ENCODE data around the gene MCF2L2.

Gene MCF2L2

GRCh38 chr3:183134844-183135243 lies 293.6 kb downstream of the MCF2L2 start:
- TF ChIP-seq ZNF157 (tag by site-specific recombination; IDR thresholded peaks at IDR 0.05): no peak
- TF ChIP-seq, protein P1, sequence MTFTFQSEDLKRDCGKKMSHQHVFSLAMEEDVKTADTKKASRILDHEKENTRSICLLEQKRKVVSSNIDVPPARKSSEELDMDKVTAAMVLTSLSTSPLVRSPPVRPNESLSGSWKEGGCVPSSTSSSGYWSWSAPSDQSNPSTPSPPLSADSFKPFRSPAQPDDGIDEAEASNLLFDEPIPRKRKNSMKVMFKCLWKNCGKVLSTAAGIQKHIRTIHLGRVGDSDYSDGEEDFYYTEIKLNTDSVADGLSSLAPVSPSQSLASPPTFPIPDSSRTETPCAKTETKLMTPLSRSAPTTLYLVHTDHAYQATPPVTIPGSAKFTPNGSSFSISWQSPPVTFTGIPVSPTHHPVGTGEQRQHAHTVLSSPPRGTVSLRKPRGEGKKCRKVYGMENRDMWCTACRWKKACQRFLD (tag by site-specific recombination; IDR thresholded peaks at IDR 0.05): no peak
- TF ChIP-seq KLF8 (tag by site-specific recombination; IDR thresholded peaks at IDR 0.05): no peak
- no peak for TF ChIP-seq SP3 (tag by site-specific recombination; IDR thresholded peaks at IDR 0.05)
- no peak for TF ChIP-seq ZNF341 (tag by site-specific recombination; IDR thresholded peaks at IDR 0.05; ENCODE audit: low read depth)
- no peak for TF ChIP-seq ZNF571 (tag by site-specific recombination; IDR thresholded peaks at IDR 0.05)
- TF ChIP-seq TRIM28 (IDR thresholded peaks at IDR 0.05; ENCODE audit: borderline replicate concordance, low read length): no peak
- TF ChIP-seq ZNF514 (tag by site-specific recombination; IDR thresholded peaks at IDR 0.05): no peak
- TF ChIP-seq ZNF114 (tag by site-specific recombination; IDR thresholded peaks at IDR 0.05): no peak
- TF ChIP-seq, protein P2, sequence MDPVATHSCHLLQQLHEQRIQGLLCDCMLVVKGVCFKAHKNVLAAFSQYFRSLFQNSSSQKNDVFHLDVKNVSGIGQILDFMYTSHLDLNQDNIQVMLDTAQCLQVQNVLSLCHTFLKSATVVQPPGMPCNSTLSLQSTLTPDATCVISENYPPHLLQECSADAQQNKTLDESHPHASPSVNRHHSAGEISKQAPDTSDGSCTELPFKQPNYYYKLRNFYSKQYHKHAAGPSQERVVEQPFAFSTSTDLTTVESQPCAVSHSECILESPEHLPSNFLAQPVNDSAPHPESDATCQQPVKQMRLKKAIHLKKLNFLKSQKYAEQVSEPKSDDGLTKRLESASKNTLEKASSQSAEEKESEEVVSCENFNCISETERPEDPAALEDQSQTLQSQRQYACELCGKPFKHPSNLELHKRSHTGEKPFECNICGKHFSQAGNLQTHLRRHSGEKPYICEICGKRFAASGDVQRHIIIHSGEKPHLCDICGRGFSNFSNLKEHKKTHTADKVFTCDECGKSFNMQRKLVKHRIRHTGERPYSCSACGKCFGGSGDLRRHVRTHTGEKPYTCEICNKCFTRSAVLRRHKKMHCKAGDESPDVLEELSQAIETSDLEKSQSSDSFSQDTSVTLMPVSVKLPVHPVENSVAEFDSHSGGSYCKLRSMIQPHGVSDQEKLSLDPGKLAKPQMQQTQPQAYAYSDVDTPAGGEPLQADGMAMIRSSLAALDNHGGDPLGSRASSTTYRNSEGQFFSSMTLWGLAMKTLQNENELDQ (tag by site-specific recombination; IDR thresholded peaks at IDR 0.05; ENCODE audit: low read depth): no peak
- TF ChIP-seq YY1 (tag by site-specific recombination; IDR thresholded peaks at IDR 0.05): no peak
- TF ChIP-seq ZNF146 (tag by site-specific recombination; IDR thresholded peaks at IDR 0.05): no peak
- TF ChIP-seq TCF7L2 (IDR thresholded peaks at IDR 0.05; ENCODE audit: borderline replicate concordance, low read depth, low read length): no peak
- no peak for TF ChIP-seq ZNF558 (tag by site-specific recombination; IDR thresholded peaks at IDR 0.05)
- TF ChIP-seq EGR2 (tag by site-specific recombination; IDR thresholded peaks at IDR 0.05; ENCODE audit: low read depth): no peak
- TF ChIP-seq ZIC2 (tag by site-specific recombination; IDR thresholded peaks at IDR 0.05): no peak
- TF ChIP-seq ZNF670 (tag by site-specific recombination; IDR thresholded peaks at IDR 0.05; ENCODE audit: low read depth): no peak
- TF ChIP-seq ZNF626 (tag by site-specific recombination; IDR thresholded peaks at IDR 0.05): no peak
- TF ChIP-seq ZNF629 (tag by site-specific recombination; IDR thresholded peaks at IDR 0.05): no peak
- CTCF ChIA-PET: interaction anchor here (2.1 kb wide), 1 partner anchor 12 kb away, joined by 7 read pairs; no protein-coding TSS in a partner anchor
- no peaks in the 10 kb centered on the region for H3K4me1 ChIP-seq (ENCODE audit: control insufficient read depth, insufficient read depth, low read length)
- no peak overlapping the region for H3K4me3 ChIP-seq (ENCODE audit: low read depth, low read length)
- no peaks in the 10 kb centered on the region for H3K9me3 ChIP-seq (ENCODE audit: control insufficient read depth, insufficient read depth, low read depth, low read length)
- no peak overlapping the region for H3K27ac ChIP-seq (ENCODE audit: extremely low read depth, low read depth, low read length)
- POLR2A ChIA-PET: no interaction called here
- H3K36me3 ChIP-seq (ENCODE audit: control insufficient read depth in 2 of 2, insufficient read depth in 1 of 2, low read length in 2 of 2): no peaks in the 10 kb centered on the region

DNA sequence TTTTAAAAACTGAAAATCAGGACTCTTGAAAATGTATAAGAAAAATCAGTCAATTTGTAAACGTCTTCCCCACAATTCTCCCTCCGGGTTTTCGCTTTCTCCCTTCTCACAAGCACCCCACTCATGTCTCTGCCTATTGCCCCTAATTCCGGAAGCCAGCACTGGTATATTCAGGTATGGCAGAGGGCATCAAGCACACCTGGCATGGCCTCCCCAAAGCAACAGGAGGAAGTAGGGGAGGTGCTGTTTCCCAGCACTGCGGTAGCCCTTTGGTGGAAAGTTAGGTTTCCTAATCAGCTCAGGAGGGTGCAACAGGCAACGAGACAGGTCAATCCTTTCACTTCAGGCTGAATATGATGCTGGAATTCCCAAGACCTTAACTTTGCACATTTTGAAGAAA lies 296.0 kb downstream of the MCF2L2 start:
- TF ChIP-seq ZIC2 (tag by site-specific recombination; IDR thresholded peaks at IDR 0.05) (no peak), ZNF624 (tag by site-specific recombination; IDR thresholded peaks at IDR 0.05) (no peak), KLF8 (tag by site-specific recombination; IDR thresholded peaks at IDR 0.05) (no peak), ZNF621 (tag by site-specific recombination; IDR thresholded peaks at IDR 0.05) (no peak), ZNF157 (tag by site-specific recombination; IDR thresholded peaks at IDR 0.05) (no peak), ZNF785 (tag by site-specific recombination; IDR thresholded peaks at IDR 0.05) (no peak), ZNF341 (tag by site-specific recombination; IDR thresholded peaks at IDR 0.05; ENCODE audit: low read depth) (no peak), ZBTB20 (tag by site-specific recombination; IDR thresholded peaks at IDR 0.05) (no peak), ZEB2 (tag by site-specific recombination; IDR thresholded peaks at IDR 0.05) (no peak), GLI2 (tag by site-specific recombination; IDR thresholded peaks at IDR 0.05; ENCODE audit: borderline replicate concordance, low read depth) (no peak), ZNF274 (IDR thresholded peaks at IDR 0.05; ENCODE audit: low read length) (no peak), ZNF274 (tag by site-specific recombination; IDR thresholded peaks at IDR 0.05; ENCODE audit: borderline replicate concordance) (no peak), ZSCAN16 (tag by site-specific recombination; IDR thresholded peaks at IDR 0.05) (no peak)
- Histone ChIP-seq H3K4me3 (ENCODE audit: low read depth, low read length) (no peak overlapping the region), H3K9me3 (ENCODE audit: control insufficient read depth, insufficient read depth, low read depth, low read length) (no peaks in the 10 kb centered on the region), H3K36me3 (ENCODE audit: control insufficient read depth in 2 of 2, insufficient read depth in 1 of 2, low read length in 2 of 2) (no peaks in the 10 kb centered on the region), H3K27ac (ENCODE audit: extremely low read depth, low read depth, low read length) (no peak overlapping the region), H3K4me1 (ENCODE audit: control insufficient read depth, insufficient read depth, low read length) (no peaks in the 10 kb centered on the region)
- ChIA-PET POLR2A (no interaction called here), CTCF (no interaction called here)
